SU-DHL-6 (cell line): Measurements from ENCODE around the gene NAA40.

ENCODE experiments used
- H2AFZ ChIP-seq: fragments of 200-600 bp; sonication (generic); 2 replicates; pipeline ENCODE4 v1.6.1; 2014; ENCODE audit warnings: low read depth, mild to moderate bottlenecking, moderate library complexity, mixed read lengths, antibody characterized with exemption, low read length; ENCODE audit not compliant: severe bottlenecking
- H3F3A ChIP-seq: fragments of 200-600 bp; shearing (Covaris generic); 2 replicates; pipeline ENCODE4 v1.6.0; 2016; ENCODE audit warnings: antibody characterized with exemption, mild to moderate bottlenecking; ENCODE audit not compliant: insufficient read depth
- H3K27ac ChIP-seq: fragments of 200-600 bp; sonication (generic); 2 replicates; pipeline ENCODE4 v1.5.1; 2016; ENCODE audit warnings: low read depth, mild to moderate bottlenecking, low read length, moderate library complexity, mixed read lengths
- H3K27me3 ChIP-seq: fragments of 200-600 bp; sonication (generic), shearing (Covaris generic); 2 replicates; pipeline ENCODE4 v1.6.0; 2014; ENCODE audit warnings: mild to moderate bottlenecking, low read length
- H3K36me3 ChIP-seq: fragments of 200-600 bp; sonication (generic); 2 replicates; pipeline ENCODE4 v1.6.1; 2014; ENCODE audit warnings: mild to moderate bottlenecking, low read length, mixed read lengths
- H3K4me2 ChIP-seq: fragments of 300-600, 200-600 bp; shearing (Covaris generic), sonication (generic); 2 replicates; pipeline ENCODE4 v1.6.0; 2014; ENCODE audit warnings: low read length, low read depth, mild to moderate bottlenecking; ENCODE audit not compliant: poor library complexity, severe bottlenecking
- H3K4me3 ChIP-seq: fragments of 200-600 bp; sonication (generic); 2 replicates; pipeline ENCODE4 v1.5.1; 2014; ENCODE audit warnings: antibody characterized with exemption, low read length, mild to moderate bottlenecking, mixed read lengths; ENCODE audit not compliant: insufficient read depth, poor library complexity, severe bottlenecking
- H3K79me2 ChIP-seq: fragments of 200-600 bp; sonication (generic); 2 replicates; pipeline ENCODE4 v1.6.1; 2014; ENCODE audit warnings: mild to moderate bottlenecking, low read length, moderate library complexity; ENCODE audit not compliant: insufficient read depth
- H3K9ac ChIP-seq: fragments of 200-600 bp; sonication (generic); 2 replicates; pipeline ENCODE4 v1.7.0; 2014; ENCODE audit warnings: mild to moderate bottlenecking, low read length
- H3K9me2 ChIP-seq: fragments of 200-600 bp; sonication (generic); replicated peaks from 2 replicates; pipeline ENCODE4 v1.6.1; 2014; ENCODE audit warnings: low read length; ENCODE audit not compliant: insufficient read depth
- H3K9me3 ChIP-seq: fragments of 200-600 bp; sonication (generic); 2 replicates; pipeline ENCODE4 v1.6.1; 2014; ENCODE audit warnings: low read length, mixed read lengths; ENCODE audit not compliant: insufficient read depth
- H4K20me1 ChIP-seq: fragments of 200-600 bp; sonication (generic); 2 replicates; pipeline ENCODE4 v1.6.1; 2014; ENCODE audit warnings: low read depth, mild to moderate bottlenecking, antibody characterized with exemption, low read length, moderate library complexity, mixed read lengths
- EZH2phosphoT487 ChIP-seq: fragments of 200-600 bp; sonication (generic), shearing (Covaris generic); conservative IDR thresholded peaks from 2 replicates; pipeline ENCODE4 v1.6.1; 2018; ENCODE audit warnings: mild to moderate bottlenecking, antibody characterized with exemption, low read length, moderate library complexity, mixed read lengths
- TF ChIP-seq, protein P1 (sequence below): fragments of 200-600 bp; sonication (generic); IDR thresholded peaks from one replicate; pipeline ENCODE4 v1.5.1; 2017; ENCODE audit warnings: antibody characterized with exemption, mild to moderate bottlenecking, low read length, moderate library complexity; ENCODE audit not compliant: insufficient read depth, poor library complexity, severe bottlenecking

NAA40 gene

DNA sequence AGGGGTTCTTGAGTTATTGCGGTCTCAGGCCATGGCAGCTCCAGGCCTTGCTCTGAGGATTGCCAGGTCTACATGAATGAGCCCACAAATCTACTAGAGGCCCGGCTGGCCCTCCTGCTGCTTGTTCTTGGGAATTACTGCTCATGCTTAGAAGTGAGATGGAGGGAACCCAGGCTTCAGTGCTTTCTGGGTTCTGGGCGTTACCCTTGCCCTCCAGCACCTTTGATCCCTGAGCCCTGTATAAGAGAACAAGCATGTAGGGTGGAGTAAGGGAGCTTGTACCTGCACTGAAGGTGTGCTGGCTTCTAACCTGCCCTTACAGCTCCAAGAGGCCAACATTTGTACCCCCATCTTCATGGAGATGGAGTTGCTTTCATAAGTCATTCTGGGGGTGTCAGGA lies 4.0 kb downstream of the NAA40 start:
- no peaks in the 10 kb centered on the region for H3K27me3 ChIP-seq

DNA sequence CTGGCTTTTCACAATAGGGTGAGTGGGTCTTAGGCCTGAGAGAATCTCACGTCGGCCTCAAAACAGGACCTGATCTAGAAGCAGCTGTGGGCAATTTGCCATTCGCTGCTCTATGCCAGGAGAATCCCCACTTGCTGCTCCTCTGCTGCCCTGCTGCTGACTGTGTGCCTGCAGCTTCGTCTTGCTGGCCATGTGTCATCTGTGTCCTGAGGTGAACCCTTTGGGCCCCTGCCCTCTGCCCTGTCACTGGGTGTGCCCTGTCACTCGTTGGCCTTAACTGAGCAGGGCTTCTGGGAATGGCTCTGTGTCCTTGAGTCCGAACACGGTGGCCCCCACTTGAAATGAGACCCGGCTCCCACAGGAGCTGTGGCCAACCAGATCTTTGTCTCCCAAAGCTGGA lies 6.2 kb downstream of the NAA40 start:
- no peak overlapping the region for H3K27ac ChIP-seq
- H3K9me3 ChIP-seq, result no peaks in the 10 kb centered on the region
- TF ChIP-seq, protein P1, sequence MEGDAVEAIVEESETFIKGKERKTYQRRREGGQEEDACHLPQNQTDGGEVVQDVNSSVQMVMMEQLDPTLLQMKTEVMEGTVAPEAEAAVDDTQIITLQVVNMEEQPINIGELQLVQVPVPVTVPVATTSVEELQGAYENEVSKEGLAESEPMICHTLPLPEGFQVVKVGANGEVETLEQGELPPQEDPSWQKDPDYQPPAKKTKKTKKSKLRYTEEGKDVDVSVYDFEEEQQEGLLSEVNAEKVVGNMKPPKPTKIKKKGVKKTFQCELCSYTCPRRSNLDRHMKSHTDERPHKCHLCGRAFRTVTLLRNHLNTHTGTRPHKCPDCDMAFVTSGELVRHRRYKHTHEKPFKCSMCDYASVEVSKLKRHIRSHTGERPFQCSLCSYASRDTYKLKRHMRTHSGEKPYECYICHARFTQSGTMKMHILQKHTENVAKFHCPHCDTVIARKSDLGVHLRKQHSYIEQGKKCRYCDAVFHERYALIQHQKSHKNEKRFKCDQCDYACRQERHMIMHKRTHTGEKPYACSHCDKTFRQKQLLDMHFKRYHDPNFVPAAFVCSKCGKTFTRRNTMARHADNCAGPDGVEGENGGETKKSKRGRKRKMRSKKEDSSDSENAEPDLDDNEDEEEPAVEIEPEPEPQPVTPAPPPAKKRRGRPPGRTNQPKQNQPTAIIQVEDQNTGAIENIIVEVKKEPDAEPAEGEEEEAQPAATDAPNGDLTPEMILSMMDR, result no peak
- no peak for TF ChIP-seq EZH2phosphoT487
- no peaks in the 10 kb centered on the region for H3K27me3 ChIP-seq
- H3K4me2 ChIP-seq, result no peak overlapping the region
- no peak overlapping the region for H3K9ac ChIP-seq
- no peak overlapping the region for H2AFZ ChIP-seq
- H3K4me3 ChIP-seq, result no peak overlapping the region
- no peaks in the 10 kb centered on the region for H4K20me1 ChIP-seq
- H3F3A ChIP-seq, result peaks cover 6% of the 10 kb centered on the region
- no peaks in the 10 kb centered on the region for H3K9me2 ChIP-seq
- H3K36me3 ChIP-seq, result no peaks in the 10 kb centered on the region; the same call in 1 of the 2 replicates
- peaks cover 40% of the 10 kb centered on the region for H3K79me2 ChIP-seq

More for the DNA sequence above, 4.0 kb downstream of the NAA40 start:
- Histone ChIP-seq H3K9me2 (no peaks in the 10 kb centered on the region), H3K4me2 (no peak overlapping the region), H3K9ac (no peak overlapping the region), H3F3A (peaks cover 10% of the 10 kb centered on the region), H3K79me2 (peaks cover 51% of the 10 kb centered on the region), H3K9me3 (no peaks in the 10 kb centered on the region), H3K36me3 (no peaks in the 10 kb centered on the region), H3K27ac (no peak overlapping the region), H2AFZ (no peak overlapping the region), H3K4me3 (no peak overlapping the region), H4K20me1 (no peaks in the 10 kb centered on the region)
- TF ChIP-seq EZH2phosphoT487, result no peak
- TF ChIP-seq, protein P1, result no peak

DNA sequence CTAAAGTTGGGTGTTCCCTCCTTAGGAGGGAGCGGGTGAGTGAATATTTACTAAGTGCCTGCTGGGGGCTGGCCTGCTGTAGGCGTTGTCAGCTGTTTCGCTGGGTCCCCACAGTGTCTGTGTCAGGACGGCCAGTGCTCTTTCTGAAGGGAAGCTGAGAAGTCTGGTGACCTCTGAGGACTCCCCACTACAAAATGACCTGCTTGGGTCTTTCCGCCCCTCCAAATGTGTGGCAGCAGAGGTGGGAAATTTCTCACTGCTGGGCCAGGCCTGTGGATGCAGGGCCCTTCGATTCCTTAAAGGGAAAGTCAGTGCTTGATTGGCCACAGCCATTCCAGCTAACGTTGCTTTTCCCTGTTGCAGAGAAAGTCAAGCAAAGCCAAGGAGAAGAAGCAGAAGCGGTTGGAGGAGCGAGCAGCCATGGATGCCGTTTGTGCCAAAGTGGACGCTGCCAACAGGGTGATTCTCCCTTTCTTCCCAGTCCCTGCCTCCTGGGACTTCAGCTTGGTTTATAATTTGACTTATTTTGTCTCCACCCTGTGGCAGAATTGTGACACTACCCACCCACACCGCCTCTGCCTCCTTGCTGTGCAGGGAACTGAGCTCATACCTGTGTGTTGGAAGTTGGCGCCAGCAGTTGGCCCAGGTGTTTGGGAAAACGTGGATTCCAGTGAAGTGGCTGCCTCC lies 6.8 kb downstream of the NAA40 start:
- no peaks in the 10 kb centered on the region for H3K9me3 ChIP-seq
- no peak overlapping the region for H2AFZ ChIP-seq
- H3F3A ChIP-seq, result peaks cover 4% of the 10 kb centered on the region
- peaks cover 33% of the 10 kb centered on the region for H3K79me2 ChIP-seq
- H3K9me2 ChIP-seq, result no peaks in the 10 kb centered on the region
- H4K20me1 ChIP-seq, result no peaks in the 10 kb centered on the region
- H3K4me2 ChIP-seq, result no peak overlapping the region
- TF ChIP-seq, protein P1, result peak; percentile 63
- TF ChIP-seq EZH2phosphoT487, result no peak
- no peak overlapping the region for H3K27ac ChIP-seq
- H3K27me3 ChIP-seq, result no peaks in the 10 kb centered on the region
- no peak overlapping the region for H3K9ac ChIP-seq
- no peaks in the 10 kb centered on the region; the same call in 1 of the 2 replicates for H3K36me3 ChIP-seq
- H3K4me3 ChIP-seq, result no peak overlapping the region
